Measurements from ENCODE around the gene PTPRM.

Gene PTPRM

GRCh38 chr18:7870266-7870665, 303.1 kb downstream of the PTPRM start (continued):
- TF ChIP-seq PATZ1 (CRISPR knock-in tag; IDR thresholded peaks at IDR 0.05; ENCODE audit: borderline replicate concordance) (no peak), OSR1 (CRISPR knock-in tag; IDR thresholded peaks at IDR 0.05) (no peak), ZFP3 (CRISPR knock-in tag; IDR thresholded peaks at IDR 0.05) (no peak), GLIS3 (CRISPR knock-in tag; IDR thresholded peaks at IDR 0.05) (no peak), SNAI2 (CRISPR knock-in tag; IDR thresholded peaks at IDR 0.05) (no peak), TCF4 (CRISPR knock-in tag; IDR thresholded peaks at IDR 0.05; ENCODE audit: borderline replicate concordance) (no peak), ISL1 (CRISPR knock-in tag; IDR thresholded peaks at IDR 0.05) (no peak), ZNF565 (CRISPR knock-in tag; conservative IDR thresholded peaks at IDR 0.05; ENCODE audit: low read depth) (no peak)

- no peak for TF ChIP-seq OSR1 (CRISPR knock-in tag; IDR thresholded peaks at IDR 0.05)
- TF ChIP-seq ZNF565 (CRISPR knock-in tag; conservative IDR thresholded peaks at IDR 0.05; ENCODE audit: low read depth) = no peak
- peak; percentile 47 for TF ChIP-seq ISL1 (CRISPR knock-in tag; IDR thresholded peaks at IDR 0.05)
- TF ChIP-seq BACH2 (CRISPR knock-in tag; IDR thresholded peaks at IDR 0.05; ENCODE audit: borderline replicate concordance) = no peak
- no peak for TF ChIP-seq SNAI2 (CRISPR knock-in tag; IDR thresholded peaks at IDR 0.05)
- TF ChIP-seq CSRNP3 (CRISPR knock-in tag; IDR thresholded peaks at IDR 0.05) = no peak
- no peak for TF ChIP-seq TSHZ2 (CRISPR knock-in tag; IDR thresholded peaks at IDR 0.05)
- no peak for ATAC-seq
Observed at GRCh38 chr18:7870855-7871254, 303.7 kb downstream of the PTPRM start.

- TF ChIP-seq PPARA (CRISPR knock-in tag; IDR thresholded peaks at IDR 0.05; ENCODE audit: borderline replicate concordance) (no peak), ISL1 (CRISPR knock-in tag; IDR thresholded peaks at IDR 0.05) (no peak), PATZ1 (CRISPR knock-in tag; IDR thresholded peaks at IDR 0.05; ENCODE audit: borderline replicate concordance) (no peak), TSHZ2 (CRISPR knock-in tag; IDR thresholded peaks at IDR 0.05) (no peak), ZFP3 (CRISPR knock-in tag; IDR thresholded peaks at IDR 0.05) (no peak), ZNF8 (CRISPR knock-in tag; IDR thresholded peaks at IDR 0.05) (no peak), CREB5 (CRISPR knock-in tag; IDR thresholded peaks at IDR 0.05; ENCODE audit: low read depth) (no peak), CSDC2 (CRISPR knock-in tag; IDR thresholded peaks at IDR 0.05) (no peak), TCF4 (CRISPR knock-in tag; IDR thresholded peaks at IDR 0.05; ENCODE audit: borderline replicate concordance) (no peak), RARB (CRISPR knock-in tag; IDR thresholded peaks at IDR 0.05) (no peak), ZFP30 (CRISPR knock-in tag; IDR thresholded peaks at IDR 0.05) (no peak), ZNF70 (CRISPR knock-in tag; IDR thresholded peaks at IDR 0.05) (no peak), ARNTL (CRISPR knock-in tag; IDR thresholded peaks at IDR 0.05; ENCODE audit: borderline replicate concordance, low read depth) (no peak)
- no peak for ATAC-seq
Observed at GRCh38 chr18:7871560-7872456, 304.7 kb downstream of the PTPRM start.

All from SK-N-SH treated with all-trans-retinoic acid at 6 μM for 48 hours (cell line).